Fibroblast of peridontal ligament (primary cell): ENCODE measurements around the gene PLEKHO2.

Experiments used
- DNase-seq: peaks from one replicate; pipeline ENCODE4 v3.0.0-alpha.2; 2010; ENCODE audit errors: extremely low read depth

PLEKHO2 gene

DNA sequence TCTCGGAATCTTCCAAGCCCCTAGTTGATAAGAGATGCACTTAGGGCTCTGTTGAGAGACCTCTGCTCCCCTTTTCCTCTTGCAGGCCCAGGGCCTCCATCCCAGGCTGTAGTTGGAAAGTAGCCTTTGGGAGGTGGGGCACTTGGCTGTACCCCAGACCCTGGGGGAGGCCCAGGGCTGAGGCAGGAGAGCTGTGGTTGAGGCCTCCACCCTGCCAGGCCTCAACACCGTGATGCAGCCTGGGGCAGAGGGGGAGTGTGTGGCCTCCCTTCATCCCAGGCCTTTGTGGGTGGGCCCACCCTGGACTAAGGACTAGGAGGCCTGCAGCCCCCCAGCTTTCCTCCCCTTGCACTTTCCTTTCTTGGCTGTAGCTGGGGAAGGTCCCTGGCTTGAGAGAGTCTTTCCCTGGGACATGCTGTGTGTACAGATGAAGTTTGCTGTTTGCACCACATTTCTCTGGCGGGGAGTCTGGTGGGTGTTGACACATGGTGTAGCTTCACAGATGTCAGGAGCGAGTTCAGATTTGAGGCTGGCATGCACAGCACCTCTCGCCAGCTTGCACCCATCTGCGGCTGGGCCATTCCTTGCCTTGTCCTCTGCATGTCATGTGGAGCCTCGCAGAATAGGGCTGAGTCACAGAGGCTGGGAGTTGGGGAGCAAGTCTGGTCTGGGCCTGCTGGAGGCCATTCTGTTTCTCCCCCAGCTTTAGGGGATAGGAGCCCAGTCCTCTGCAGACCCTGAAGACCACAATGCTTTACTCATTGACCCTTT is 13.7 kb downstream of the PLEKHO2 start:
- DNase-seq, result no peak

DNA sequence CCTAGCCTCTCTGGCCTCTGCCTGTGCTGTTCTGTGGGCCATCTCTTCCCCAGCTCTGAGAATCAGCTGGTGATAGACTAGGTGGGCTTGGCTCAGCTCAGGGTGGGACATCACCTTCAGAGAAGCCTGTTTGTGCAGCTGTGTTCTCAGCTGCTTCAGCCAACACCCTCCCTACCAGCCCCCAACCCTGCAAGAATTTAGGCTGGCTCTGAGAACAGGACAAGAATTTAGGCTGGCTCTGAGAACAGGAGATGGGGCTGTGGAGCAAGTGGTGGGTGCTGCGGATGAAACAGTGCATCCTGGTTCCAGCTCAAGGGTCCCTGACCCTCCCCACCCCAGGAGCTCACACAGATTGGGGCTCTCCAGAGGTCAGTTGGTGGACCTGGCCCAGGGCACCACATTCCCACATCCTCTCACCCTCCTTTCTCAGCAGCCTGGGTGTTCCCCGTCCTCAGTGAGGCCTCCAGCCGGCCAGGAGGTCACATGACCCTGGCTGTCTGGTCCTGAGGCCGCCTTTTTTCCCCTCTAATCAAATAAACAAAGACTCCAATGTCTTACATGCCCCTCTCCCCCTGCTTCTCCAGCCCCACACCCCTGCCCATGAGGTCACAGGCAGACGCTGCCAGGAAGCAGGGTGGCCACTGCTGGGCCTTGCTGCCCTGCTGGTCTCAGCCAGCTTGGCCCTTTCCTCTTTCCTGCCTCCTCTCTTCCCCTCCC is 14.9 kb downstream of the PLEKHO2 start:
- DNase-seq, result peak; percentile 83

GRCh38 chr15:64857421-64857820 is 15.7 kb downstream of the PLEKHO2 start:
- peak; percentile 69 for DNase-seq

DNA sequence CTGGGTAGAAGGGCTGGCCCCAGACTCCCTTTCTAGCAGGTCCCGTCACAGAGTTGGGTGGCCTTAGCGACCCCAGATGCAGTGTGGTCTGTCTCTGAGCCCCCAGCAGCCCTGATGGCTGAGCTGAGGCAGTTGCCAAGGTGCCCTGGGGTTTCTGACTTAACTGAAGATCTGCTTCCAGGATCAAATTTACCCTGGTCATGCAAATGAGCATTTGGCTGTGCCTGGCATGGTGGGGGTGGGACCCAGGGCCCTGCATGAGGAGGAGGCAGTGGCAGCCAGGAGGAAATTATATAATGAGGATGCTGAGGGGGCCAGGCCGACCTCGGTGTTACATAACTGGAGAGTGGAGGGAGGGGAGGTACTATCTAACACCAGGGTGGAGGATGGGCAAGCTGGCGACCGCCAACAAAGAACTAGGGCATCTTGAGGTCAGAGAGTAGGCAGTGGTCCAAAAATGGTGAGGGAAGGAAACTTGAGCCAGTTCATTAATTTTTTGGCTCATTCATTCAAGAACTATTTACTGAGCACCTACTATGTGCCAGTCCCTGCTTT is 16.4 kb downstream of the PLEKHO2 start:
- DNase-seq, result no peak

- DNase-seq, result no peak
These were observed 17.5 kb downstream of the PLEKHO2 start for GRCh38 chr15:64859226-64859625.

DNA sequence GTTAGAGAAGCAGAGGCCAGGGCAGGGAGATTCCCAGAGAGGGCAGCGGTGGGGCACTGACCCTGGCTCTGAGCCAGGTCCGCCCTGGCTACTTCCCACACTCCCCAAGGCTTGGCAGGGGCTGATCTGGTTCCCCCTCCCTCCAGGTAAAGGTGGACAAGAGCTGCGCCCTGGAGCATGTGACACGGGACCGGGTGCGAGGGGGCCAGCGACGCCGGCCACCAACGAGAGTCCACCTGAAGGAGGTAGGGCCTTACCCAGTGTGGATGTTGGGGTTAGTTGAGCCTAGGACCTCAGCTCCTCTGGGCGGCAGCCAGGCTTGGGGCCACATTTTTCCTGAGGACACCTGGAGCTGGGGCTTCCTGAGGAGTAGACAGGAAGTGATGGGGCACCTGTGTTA is 19.6 kb downstream of the PLEKHO2 start:
- DNase-seq, result no peak

DNA sequence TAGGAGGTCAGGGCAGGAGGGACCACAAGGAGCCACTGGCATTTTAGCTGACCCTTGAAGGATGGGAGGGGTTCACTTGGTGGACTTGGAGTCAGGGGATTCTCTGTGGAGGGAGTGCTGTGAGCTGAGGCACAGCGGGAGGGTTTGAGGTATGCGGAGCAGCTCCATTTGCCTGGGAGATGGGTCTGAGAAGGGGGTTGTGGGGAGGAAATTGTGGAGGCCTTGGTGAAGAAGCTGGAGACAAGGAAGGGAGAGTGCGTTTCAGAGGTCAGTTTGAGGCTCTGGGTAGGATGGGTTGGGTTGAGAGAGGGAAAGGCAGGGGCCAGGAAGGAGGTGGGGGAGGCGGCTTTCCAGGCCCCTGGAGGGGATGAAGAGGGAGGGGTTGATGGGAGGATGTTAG is 20.2 kb downstream of the PLEKHO2 start:
- DNase-seq, result no peak

GRCh38 chr15:64862408-64862807 is 20.7 kb downstream of the PLEKHO2 start:
- DNase-seq, result no peak

- DNase-seq, result no peak
These were observed 22.4 kb downstream of the PLEKHO2 start for GRCh38 chr15:64864068-64864467.

GRCh38 chr15:64865126-64865997 is 23.6 kb downstream of the PLEKHO2 start:
- DNase-seq, result no peak

GRCh38 chr15:64865998-64866520 is 24.3 kb downstream of the PLEKHO2 start:
- DNase-seq, result peak; percentile 94

DNA sequence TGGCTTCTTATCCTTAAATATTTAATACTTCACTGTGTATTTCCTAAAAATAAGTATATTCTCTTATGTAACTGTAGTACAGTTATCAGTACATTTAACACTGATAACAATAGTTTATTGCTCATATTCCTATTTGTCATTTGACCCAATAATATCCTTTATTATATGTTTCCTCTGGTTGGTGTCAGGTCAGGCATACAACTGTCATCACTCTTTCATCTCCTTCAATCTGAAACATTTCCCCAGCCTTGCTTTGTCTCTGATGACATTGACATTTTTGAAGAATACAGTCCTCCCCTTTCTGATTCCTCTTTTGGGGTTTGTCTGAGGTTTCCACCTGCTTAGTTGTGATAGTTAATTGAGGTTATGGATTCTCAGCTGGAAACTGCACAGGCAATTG is 27.8 kb downstream of the PLEKHO2 start:
- no peak for DNase-seq

GRCh38 chr15:64870353-64870752 is 28.6 kb downstream of the PLEKHO2 start:
- DNase-seq, result no peak

DNA sequence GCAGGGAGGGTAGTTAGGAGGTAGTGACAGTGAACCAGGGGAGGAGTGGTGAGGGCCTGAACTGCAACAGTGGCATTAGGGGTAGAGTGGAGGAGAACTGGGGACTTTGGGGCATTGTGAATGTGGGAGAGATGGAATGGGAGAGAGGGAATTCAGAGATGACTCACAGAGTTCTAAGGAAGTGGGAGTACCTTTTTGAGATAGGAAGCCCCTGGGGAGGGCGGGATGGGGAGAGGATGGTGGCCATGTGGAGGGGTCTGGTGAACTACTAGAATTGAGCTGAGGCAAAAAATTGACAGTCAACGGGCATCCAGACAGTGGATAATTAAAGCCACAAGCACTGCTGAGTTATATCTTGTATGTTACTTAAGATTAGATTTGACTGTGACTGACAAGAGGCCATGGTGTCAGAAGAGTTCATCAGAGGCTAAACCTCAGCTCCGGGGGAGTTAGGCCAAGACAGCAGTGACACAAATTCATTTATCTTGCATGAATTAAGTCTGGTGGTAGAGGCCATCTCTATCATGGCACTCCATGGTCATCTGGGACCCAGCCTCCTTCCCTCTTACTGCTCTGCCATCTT is 34.0 kb downstream of the PLEKHO2 start:
- no peak for DNase-seq

DNA sequence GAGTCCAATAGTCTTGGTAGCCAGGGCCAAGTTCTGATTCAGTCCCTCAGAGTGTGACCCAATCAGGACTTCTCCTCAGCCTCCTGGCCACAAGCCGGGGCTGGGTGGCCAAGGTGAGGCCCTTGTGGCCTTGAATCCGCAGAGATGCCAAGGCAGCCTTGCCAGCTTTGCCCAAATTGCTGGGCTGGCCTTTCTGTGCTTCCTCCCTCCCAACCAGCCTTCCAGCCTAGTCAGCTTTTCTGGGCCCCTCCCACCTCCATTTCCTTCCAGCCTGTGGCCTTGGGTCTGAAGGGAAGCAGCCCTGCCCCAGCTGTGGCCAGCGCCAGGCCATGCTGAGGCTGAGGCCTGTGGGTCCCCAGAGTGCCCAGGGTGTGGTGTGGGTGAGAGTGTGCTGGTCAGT is 35.7 kb downstream of the PLEKHO2 start:
- DNase-seq, result peak; percentile 50

- DNase-seq, result no peak
These were observed 37.0 kb downstream of the PLEKHO2 start for GRCh38 chr15:64878705-64879104.

- peak; percentile 55 for DNase-seq
These were observed 41.4 kb downstream of the PLEKHO2 start for GRCh38 chr15:64883100-64883581.

DNA sequence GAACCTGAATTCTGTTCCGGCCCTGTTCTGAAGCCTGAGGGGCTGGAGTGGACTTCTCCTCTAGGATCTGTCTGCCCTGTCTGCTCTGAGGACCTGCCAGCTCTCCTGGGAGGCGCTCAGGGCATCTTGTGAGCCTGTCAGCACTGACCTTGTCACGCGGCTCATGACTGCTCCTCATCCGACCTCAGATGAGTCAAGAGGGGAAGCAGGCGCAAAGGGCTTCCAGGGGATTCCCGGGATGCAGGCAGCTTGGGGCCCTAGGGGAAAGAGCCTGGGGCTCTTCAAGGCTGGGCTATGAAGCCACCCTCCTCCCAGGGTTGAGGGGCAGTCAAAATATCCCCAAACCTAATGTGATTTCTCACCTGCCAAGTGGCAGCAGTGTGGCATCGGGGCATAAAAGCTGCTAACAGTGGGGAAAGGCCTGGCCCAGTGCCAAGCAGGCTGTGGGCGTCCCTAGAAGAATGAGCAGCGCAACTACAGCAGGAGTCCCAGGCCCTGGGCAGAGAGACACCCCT is 42.3 kb downstream of the PLEKHO2 start:
- peak; percentile 82 for DNase-seq

DNA sequence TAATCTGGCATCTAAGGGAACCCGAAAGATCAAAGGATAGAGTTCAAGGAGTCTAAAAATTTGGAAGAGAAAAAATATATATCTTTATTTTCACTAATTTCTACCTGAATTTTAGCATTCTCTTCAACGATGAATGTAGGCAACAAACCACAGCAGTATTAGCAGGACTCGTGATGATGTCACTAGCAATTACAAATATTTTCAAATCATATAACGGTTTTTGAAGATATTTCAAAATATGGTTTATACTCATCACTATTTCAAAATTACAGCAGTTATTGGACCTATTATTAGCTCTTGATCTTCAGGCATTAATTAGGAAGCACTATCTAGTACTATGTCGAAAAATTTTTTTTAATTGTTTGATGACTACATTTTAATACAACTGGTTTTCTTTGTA is 43.0 kb downstream of the PLEKHO2 start:
- DNase-seq, result no peak

- DNase-seq, result no peak
These were observed 46.6 kb downstream of the PLEKHO2 start for GRCh38 chr15:64888336-64888735.

GRCh38 chr15:64891561-64891960 is 49.8 kb downstream of the PLEKHO2 start:
- no peak for DNase-seq
